OCI-LY3 (cell line): Measurements from ENCODE around the gene ZNF275.

Source experiments
- CTCF ChIP-seq: fragments of 200-600, 300-600 bp; sonication (generic); IDR thresholded peaks from 2 replicates; pipeline ENCODE4 v1.5.1; 2014; ENCODE audit warnings: antibody characterized with exemption, low read length, low read depth
- EZH2phosphoT487 ChIP-seq: fragments of 200-600 bp; shearing (Covaris generic); IDR thresholded peaks from 2 replicates; pipeline ENCODE4 v1.6.1; 2018; ENCODE audit warnings: antibody characterized with exemption, mixed run types, low read depth

- TF ChIP-seq CTCF, result no peak
- TF ChIP-seq EZH2phosphoT487, result no peak
Observed at GRCh38 chrX:153301746-153302145, 32.2 kb upstream of the ZNF275 start.
